Endometrium (tissue), 2 donors: ENCODE results near the gene TYK2.
"Not testable (repeated sequence)": the region's sequence is repeated elsewhere in the genome, so short reads cannot be mapped to it uniquely, and the experiment has no call there.

ENCODE experiments used
- FAIRE-seq: peaks from 2 replicates; lab custom pipeline; 2012; peaks lifted over from hg19 to GRCh38; lab: Jason Lieb, UNC
- donor health status: control.
- donor health status: control.

The TYK2 gene

DNA sequence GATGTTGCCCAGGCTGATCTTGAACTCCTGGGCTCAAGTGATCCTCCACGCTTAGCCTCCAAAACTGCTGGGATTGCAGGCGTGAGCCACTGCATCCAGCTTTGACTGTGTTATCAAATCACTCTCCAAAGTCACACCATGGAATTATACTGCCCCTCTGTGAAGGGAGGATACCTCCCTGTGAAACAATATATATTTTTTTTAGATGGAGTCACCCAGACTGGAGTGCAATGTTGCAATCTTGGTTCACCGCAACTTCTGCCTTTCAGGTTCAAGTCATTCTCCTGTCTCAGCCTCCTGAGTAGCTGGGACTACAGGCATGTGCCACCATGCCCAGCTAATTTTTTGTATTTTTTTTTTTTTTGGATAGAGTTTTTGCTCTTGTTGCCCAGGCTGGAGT is 7.7 kb downstream of the TYK2 start:
- FAIRE-seq, result no peak

DNA sequence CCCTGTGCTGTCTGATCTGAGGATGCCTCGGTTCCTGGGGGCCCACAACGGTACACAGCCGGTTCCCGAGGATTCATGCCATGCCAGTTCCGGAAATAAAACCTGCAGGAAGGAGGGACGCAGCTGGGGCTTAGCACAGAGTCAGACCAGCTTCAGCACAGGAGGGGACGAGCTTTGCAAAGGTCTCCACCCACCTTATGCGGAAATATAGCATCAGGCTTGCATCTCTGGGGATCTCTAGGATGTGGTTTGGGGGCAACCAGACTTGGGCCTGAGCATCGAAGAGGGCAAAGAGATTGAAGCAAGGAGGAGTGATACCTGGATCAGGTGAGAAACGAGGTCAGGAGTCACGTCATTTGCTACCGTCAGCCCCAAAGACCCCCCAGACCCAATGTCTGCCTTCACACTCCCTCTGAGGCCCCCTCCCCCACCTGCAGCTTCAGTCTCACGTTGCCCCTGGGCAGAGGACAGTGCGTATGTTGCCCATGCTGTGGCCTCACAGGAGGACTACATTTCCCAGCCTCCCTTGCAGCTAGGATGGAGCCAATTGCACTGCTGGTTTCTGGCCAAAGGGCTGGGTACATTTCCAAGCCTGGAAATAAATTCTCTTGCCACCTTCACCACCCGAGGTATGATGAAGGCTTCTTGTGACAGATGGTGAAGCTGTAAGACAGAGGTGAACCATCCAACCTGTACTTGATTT is 12.1 kb downstream of the TYK2 start:
- no peak for FAIRE-seq

DNA sequence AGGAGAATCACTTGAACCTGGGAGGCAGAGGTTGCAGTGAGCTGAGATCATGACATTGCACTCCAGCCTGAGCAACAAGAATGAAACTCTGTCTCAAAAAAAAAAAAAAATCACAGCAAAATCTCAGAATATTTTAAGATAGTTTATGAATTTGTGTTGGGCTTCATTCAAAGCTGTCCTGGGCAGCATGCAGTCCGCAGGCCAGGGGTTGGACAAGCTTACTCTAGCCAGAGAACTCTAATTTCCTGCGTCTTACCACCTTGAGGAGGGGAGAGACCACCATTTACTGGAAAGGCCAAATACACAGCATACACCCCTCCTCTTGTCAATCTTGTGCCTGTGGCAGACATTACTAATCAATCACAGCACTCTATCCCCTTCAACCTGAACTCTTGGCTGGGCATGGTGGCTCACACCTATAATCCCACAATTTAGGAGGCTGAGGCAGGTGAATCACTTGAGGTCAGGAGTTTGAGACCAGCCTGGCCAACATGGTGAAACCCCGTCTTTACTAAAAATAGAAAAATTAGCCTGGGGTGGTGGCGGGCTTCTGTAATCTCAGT is 13.3 kb downstream of the TYK2 start:
- not testable (repeated sequence) for FAIRE-seq

DNA sequence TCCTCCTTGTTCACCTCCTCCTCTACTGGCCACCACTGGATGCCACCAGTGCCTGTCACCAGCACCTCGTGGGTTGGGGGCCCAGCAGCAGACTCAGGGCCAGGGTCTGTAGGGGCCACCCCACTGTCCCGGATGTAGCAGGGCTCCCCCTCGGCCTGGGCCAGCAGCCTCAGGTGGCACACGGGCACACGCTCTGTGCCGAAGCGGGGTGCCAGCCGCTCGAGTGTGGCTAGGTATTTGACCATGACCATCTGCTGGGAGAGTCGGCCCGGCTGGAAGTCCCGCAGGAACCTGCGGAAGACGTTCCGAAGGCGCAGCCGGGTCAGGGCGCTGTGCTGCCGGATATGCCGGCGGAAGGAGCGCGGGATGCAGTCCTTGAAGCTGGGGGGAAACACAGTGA is 14.9 kb downstream of the TYK2 start:
- FAIRE-seq, result no peak

DNA sequence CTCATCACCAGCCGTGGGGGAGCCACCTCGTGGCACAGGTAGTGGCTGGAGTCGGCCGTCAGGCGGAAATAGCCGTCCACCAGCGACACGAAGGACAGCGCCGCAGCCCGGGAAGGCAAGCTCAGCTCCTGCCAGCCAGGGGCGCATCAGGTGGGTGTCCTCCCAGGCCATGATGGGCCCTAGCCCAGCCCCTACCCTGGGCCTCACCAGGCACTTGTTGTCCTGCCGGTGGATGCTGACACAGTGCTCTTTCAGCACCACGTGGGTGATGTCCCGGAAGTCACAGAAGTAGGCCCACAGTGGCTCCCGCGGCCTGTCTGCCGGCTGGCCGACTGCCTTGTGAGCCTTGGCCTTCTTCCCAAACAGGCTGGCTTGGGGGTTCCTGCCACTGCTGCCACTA is 15.7 kb downstream of the TYK2 start:
- FAIRE-seq, result no peak

DNA sequence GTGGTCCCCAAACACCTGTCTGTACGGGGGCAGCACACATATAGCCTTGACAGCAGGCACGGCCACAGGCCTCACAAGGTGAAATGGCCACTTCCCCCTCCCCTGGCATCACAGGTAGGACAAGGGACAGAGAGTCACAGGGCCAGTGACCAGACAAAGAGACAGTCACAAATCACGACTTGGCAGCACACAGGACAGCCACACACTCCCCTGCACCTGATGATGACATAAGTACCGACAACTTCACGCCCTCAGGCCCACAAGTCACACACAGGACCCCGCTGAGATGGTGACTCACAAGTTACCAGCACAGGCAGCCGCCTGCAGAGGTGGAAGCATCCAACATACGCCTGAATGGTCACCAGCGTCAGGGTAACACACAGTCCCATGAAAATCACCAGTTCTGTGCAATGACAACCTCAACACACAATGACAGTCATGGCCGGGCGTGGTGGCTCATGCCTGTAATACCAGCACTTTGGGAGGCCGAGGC is 16.5 kb downstream of the TYK2 start:
- no peak for FAIRE-seq

DNA sequence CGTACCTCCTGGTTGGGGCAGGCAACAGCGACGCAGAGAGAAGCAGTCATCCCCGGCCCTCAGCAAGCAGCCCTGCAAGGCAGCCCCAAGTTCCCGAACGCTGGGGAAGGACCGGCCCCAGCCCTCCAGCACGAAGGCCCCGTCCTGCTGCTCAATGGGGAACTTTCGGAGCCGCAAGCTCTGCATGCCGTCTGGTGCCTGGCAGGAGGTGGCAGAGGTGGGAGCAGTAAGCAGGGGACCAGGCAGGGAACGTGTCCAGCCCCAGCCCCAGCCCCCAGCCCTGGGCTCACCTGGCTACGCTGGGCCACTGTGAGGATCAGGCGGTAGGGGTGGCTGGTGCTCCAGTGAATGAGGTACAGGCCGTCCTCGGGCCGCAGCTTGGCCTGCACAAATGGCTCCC is 18.1 kb downstream of the TYK2 start:
- FAIRE-seq, result no peak

DNA sequence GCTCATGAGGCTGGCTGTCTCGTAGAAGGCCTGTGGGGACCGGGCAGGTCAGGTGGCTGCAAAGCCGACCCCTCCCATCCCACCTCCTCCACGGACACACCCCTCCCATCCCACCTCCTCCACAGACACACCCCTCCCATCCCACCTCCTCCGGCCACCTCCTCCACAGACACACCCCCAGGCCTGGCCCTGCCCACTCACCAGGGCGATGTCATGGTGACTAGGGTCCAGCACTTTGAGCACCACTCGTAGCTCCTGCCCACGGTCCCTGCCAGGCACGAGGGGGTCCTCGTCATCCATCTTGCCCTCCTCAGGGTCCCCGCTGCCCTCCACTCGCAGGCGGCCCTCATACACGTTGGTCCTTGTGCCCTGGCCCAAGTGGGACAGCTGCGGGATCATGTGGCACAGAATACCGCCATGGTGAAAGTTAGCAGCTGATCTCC is 18.8 kb downstream of the TYK2 start:
- FAIRE-seq, result no peak

DNA sequence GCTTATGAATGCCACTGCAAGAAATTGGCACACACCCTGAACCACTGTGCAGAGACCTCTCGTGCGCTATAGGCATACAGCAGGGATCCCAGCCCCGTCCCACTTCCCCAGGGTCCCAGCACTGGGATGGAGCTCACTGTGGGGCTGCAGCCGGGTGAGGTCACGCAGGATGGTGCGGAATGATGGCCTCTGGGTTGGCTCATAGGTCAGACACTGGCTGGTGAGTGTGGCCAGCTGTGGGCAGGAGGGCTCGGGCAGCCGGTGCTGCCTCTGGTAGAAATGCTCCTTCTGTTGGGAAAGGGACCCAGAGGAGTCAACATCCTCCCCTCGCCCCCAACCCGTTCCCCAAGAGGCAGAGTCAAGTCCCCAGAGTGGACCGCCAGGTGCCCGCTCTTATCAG is 23.9 kb downstream of the TYK2 start:
- no peak for FAIRE-seq

DNA sequence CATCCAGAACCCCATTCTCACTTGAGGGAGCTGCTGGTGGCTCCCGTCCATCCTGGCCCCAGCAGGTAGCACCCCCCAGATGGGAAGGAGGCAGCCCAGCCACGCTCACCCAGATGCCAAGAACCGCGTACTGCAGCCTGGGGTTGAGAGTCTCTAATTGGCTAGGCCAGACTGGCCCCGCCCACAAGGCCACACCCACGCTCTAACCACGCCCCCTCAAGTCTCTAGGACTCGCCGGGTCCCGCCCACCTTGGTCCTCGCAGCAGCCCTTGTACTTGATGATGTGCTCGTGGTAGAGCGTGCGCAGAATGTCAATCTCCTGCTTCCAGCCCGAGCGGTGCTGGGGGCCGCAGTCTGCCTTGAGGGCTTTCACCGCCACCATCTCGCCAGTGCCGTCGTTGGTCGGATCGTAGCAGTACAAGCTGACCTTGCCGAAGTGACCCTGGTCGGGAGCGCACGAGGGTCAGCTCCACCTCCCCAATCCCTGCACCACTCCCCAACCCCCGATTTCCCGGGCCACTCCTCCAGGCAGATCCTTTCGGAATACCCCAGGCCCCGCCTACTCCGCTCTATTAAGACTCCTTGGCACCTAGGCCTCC is 26.5 kb downstream of the TYK2 start:
- FAIRE-seq, result no peak

DNA sequence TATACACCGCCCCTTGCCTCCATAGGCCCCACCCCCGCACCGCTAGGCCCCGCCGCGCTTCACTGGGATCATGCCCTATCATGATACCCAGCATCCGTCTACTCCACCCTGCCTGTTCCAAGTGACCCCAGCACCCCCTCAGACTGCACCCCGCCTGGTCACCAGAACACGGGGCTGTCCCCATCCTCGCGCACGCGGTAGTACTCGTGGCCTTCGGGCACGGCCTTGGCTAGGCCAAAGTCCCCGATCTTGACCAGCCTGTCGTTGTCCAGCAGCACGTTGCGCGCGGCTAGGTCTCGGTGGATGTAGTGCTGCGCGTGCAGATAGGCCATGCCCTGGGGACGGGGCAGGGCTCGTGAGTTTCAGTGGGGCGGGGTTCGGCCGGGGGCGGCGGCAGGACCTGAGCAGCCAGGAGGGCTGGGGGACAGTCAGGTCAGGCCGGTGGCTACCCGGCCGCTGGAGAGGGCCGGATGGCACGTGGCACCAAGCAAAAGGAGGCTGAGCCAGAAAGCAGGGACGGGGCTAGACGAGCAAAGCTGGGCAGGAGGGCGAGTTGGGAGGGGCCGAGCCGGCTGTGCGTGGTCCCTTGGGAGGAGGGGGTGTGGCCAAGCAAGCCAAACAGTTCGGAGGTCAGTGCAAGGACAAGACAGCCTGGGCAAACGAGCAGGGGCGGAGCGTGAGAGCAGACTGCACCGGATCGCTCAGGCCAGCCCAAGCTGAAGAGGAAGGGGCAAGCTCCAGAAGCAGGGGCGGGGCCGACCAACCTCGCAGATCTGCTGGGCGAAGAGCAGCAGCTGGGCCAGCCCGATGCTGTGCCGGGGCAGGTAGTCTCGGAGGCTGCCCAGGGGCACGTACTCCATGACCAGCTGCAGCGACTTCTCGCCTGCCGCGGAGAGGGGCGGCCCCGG is 27.4 kb downstream of the TYK2 start:
- FAIRE-seq, result no peak

DNA sequence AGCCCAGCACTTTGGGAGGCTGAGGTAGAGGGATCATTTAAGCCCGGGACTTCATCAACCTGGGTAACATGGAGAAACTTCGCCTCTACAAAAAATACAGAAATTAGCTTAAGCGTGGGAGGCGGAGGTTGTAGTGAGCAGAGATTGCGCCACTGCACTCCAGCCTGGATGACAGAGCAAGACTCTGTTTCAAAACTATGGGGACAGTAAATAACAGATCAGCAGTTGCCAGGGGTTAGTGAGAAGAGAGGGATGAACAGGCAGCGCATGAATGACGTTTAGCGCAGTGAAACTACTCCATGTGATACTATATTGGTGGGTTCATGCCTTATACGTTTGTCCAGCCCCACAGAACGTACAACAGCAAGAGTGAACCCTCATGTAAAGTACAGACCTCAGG is 33.9 kb downstream of the TYK2 start:
- no peak for FAIRE-seq

DNA sequence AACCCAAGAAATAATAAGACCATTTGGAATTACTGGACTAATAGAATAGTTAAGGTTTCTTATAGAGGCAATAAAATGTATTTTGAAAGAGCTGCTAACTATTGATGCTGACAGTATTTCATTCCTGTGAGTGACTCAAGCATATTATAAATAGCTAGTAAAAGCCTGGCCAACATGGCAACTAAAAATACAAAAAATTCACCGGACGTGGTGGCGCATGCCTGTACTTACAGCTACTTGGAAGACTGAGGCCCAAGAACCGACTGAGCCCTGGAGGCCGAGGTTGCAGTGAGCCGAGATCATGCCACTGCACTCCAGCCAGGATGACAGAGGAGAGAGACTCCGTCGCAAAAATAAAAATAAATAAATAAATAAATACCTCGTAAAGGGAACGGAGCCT is 35.6 kb downstream of the TYK2 start:
- no peak for FAIRE-seq

DNA sequence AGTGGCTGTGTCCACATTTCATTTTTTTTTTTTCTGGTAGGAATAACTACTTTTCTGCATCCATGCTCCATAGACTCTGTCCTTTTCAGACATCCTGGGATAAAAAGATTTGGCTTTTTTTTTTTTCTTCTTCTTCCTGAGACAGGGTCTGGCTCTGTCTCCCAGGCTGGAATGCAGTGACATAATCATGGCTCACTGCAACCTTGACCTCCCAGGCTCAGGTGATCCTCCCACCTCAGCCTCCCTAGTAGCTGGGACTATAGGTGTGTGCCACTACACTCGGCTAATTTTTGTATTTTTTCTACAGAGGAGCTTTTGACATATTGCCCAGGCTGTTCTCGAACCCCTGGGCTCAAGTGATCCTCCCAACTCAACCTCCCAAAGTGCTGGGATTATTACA is 36.9 kb downstream of the TYK2 start:
- FAIRE-seq, result no peak

DNA sequence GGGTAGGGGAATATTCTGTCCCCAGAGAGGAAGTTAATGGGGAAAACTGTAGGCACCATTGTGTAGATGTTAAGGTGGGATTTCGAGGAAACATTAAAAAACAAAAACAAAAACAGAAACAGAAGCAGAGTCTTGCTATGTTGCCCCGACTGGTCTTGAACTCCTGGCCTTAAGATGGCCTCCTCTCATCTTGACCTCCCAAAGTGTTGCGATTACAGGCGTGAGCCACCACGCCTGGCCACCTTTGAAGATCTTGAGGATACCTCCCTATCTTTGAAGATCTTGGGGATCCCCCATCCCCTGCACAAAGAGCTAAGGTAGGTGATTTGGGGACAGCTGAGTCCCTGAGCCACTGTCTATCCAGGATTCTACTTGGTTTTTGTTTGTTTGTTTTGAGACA is 40.4 kb downstream of the TYK2 start:
- no peak for FAIRE-seq

DNA sequence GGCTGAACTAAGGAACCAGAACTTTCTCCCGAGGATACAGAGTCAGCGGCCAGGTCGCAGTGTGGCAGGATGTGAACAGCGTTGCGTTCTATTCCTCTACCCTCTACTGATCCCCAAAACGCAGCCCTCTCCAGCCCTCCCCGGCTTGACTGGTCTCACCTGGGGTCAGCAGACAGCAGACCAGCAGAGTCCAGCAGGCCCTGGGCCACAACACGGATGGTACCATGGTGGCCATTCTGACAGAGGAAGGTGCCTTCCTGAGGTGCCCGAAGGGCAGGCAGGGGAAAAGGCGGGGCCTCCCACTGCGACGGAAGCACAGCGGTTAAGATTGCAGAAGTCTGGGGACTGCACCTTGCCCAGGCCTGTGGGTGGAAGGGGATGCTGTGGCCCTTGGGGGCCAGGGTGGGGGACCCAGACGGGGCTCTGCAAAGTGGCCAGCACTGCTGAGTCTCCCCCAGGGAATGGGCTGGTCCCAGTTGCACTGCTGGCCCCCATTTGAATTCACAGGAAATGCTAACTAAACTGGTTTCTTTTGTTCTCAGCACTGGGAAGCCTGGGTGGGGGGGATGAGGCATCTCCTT is 40.9 kb downstream of the TYK2 start, which contains the start of gene ICAM3:
Gene ICAM3, minus strand, starts transcription at position 245 of the 581 bp plus-strand sequence. Its CDS starts 10 bp downstream, at position 235.
- FAIRE-seq, result no peak

DNA sequence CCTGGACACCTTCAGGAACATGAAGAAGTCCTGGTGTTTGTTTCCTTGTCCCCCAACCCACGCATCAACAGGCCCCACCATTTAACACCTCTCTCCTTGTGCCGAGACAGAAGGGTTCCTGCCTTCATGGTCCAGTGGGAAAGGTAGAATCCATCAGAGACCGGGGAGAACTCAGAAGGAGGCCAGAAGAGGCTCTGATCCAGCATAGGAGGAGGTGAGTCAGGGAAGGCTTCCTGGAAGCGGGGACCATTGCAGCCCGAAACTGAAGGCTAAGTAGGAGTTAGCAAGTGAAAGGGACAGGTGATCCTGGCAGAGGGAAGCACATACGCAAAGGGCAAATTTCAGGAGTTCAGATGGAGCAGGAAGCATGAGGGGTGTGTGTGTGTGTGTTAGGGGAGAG is 41.4 kb downstream of the TYK2 start:
- FAIRE-seq, result no peak

DNA sequence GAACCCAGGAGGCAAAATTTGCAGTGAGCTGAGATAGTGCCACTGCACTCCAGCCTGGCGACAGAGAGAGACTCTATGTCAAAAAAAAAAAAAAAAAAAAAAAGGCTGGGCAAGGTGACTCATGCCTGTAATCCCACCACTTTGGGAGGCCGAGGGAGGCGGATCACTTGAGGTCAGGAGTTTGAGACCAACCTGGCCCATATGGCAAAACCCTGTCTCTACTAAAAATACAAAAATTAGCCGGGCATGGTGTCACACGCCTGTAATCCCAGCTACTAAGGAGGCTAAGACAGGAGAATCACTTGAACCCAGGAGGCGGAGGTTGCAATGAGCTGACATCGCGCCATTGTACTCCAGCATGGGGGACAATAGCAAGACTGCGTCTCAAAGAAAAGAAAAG is 43.6 kb downstream of the TYK2 start:
- FAIRE-seq, result not testable (repeated sequence)

DNA sequence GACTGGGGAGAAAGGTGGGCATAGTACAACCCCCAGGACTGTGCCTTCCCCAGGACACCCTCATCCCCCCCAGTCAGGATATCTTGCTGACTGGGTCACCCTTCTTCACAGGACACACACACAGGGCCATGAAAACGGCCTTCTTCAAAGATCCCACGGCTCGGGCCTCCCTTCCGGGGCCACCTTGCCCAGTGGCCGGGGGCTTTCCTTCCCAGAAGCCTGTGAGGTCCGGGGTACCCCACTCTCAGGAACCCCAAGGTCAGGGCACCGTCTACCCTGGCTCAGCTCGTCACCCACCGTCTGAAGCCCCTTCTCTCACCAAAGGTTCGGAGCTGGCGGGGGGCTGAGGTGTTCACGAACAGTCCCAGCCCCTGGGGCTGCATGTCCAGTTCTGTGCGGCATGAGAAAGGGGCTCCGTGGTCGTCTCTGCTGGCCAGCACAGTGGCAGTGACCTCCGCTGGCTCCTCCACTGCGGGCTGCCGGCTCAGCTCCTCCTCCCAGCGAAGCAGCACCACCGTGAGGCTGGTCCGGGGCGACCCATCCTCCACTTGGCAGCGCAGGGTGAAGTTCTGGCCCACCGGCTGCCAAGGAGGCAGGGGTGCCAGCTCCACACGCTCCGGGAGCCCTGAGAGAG is 44.9 kb downstream of the TYK2 start:
- FAIRE-seq, result no peak

DNA sequence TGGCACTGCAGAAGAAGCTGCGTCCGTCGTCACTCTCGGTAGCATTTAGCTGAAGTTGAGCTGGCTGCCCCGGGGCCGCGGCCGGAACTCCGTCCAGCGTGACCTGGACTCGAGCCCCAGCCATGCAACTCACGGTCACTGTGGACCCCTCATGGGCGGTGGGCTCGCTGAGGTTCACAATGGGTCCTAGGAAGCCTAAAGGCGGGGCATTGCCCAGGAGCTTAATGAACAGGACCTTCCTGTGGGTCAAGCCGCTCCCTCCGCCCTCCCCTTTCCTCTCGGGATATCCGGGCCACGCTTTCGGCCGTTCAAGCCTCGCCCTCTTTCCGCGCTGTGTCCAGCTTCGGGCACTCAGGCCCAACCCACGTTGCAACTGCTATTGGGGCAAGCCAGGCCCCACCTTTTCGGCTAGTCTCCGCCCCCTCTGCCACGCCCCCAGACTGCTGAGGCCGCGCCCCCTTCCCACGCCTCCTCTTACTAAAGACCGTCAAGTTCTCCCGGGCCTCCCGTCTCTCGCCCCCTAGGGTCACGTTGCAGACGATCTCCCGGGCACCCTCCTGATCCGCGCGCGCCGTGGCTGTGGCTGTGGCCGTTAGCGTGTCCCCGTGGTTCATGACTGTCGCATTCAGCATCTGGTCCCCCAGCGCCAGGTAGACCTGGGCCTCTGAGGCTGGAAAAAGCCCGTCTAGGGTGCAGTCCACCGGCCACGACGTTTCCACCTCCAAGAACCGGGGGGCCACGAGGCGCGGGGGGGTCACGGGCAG is 45.6 kb downstream of the TYK2 start:
- peak; percentile 60 for FAIRE-seq
